Lower lobe of right lung (tissue), 2 donors: Measurements from ENCODE around the gene YAF2. TPM values are rescaled to one million over a fixed set of nuclear protein-coding genes. Genes with fewer than 3 reads are reported as not detected.

Source experiments
- ATAC-seq, 2 donors: fragments of 200-7000 bp; cut with Tn5 transposase; one replicate each; pipeline ENCODE4 v1.9.1; 2020 to 2022; ENCODE audit warnings: mild to moderate bottlenecking in 2 of 2, moderate library complexity in 2 of 2
- DNase-seq: peaks from one replicate; pipeline ENCODE4 v3.0.0-alpha.2; 2020
- H3K27ac ChIP-seq: fragments of 200-600 bp; one replicate; pipeline ENCODE4 v1.8.0; 2022
- H3K27me3 ChIP-seq: fragments of 200-600 bp; one replicate; pipeline ENCODE4 v1.8.0; 2022; ENCODE audit warnings: low read depth
- H3K36me3 ChIP-seq: fragments of 200-600 bp; one replicate; pipeline ENCODE4 v1.8.0; 2022; ENCODE audit warnings: mild to moderate bottlenecking
- H3K4me1 ChIP-seq: fragments of 200-600 bp; one replicate; pipeline ENCODE4 v1.8.0; 2022
- H3K4me3 ChIP-seq: fragments of 200-600 bp; one replicate; pipeline ENCODE4 v1.8.0; 2022; ENCODE audit warnings: mild to moderate bottlenecking
- H3K9me3 ChIP-seq: fragments of 200-600 bp; one replicate; pipeline ENCODE4 v1.8.0; 2022
- CTCF ChIP-seq: fragments of 200-600 bp; IDR thresholded peaks from one replicate; pipeline ENCODE4 v1.8.0; 2022; ENCODE audit warnings: antibody characterized with exemption, mild to moderate bottlenecking
- intact Hi-C: fragments of 100-400 bp; cut with DNase I; formaldehyde crosslinking; loops from one replicate; pipeline ENCODE4 v1.11.0; 2022
- total RNA-seq: library from RNA; stranded (reverse); fragmentation: NEBNext Ultra II Directional; extraction: Animal tissue kit (Norgen Biotek cat#: 25700); gene quantifications from one replicate; pipeline ENCODE4 v1.2.1, GENCODE V29; 2021
- donor health status: DM: no; HTN: yes; CAD: no; lungs with severe emphysema.

The YAF2 gene
- total RNA-seq, 1 donor from 2014 or later = 25.1 TPM

GRCh38 chr12:42277396-42278127 lies 39.5 kb upstream of the YAF2 start:
- no peaks in the 10 kb centered on the region for H3K27me3 ChIP-seq
- H3K9me3 ChIP-seq = no peaks in the 10 kb centered on the region
- H3K27ac ChIP-seq = no peak overlapping the region
- ATAC-seq (no peak), DNase-seq (no peak)
- no peaks in the 10 kb centered on the region for H3K4me1 ChIP-seq
- H3K36me3 ChIP-seq = no peaks in the 10 kb centered on the region
- no peak for TF ChIP-seq CTCF
- no peak overlapping the region for H3K4me3 ChIP-seq
- intact Hi-C loops = no loop called here

- DNase-seq (no peak), ATAC-seq (no peak)
- H3K4me3 ChIP-seq = no peak overlapping the region
- H3K9me3 ChIP-seq = no peaks in the 10 kb centered on the region
- no peak overlapping the region for H3K27ac ChIP-seq
- no peaks in the 10 kb centered on the region for H3K4me1 ChIP-seq
- H3K27me3 ChIP-seq = no peaks in the 10 kb centered on the region
- H3K36me3 ChIP-seq = no peaks in the 10 kb centered on the region
- no peak for TF ChIP-seq CTCF
- intact Hi-C loops = no loop called here
These were observed 37.5 kb upstream of the YAF2 start for GRCh38 chr12:42275499-42275898.

- no peak for DNase-seq
- no peak overlapping the region for H3K4me3 ChIP-seq
These were observed 35.7 kb upstream of the YAF2 start for GRCh38 chr12:42273706-42274105.

GRCh38 chr12:42270596-42270995 lies 32.5 kb upstream of the YAF2 start:
- no peaks in the 10 kb centered on the region for H3K9me3 ChIP-seq
- H3K4me3 ChIP-seq = no peak overlapping the region
- DNase-seq (no peak), ATAC-seq (no peak)
- TF ChIP-seq CTCF = no peak
- intact Hi-C loops = no loop called here
- H3K4me1 ChIP-seq = no peaks in the 10 kb centered on the region
- no peaks in the 10 kb centered on the region for H3K36me3 ChIP-seq
- H3K27me3 ChIP-seq = no peaks in the 10 kb centered on the region
- no peak overlapping the region for H3K27ac ChIP-seq

More at GRCh38 chr12:42273706-42274105, 35.7 kb upstream of the YAF2 start:
- intact Hi-C loops = no loop called here
- H3K27ac ChIP-seq = no peak overlapping the region
- no peak for TF ChIP-seq CTCF
- H3K9me3 ChIP-seq = no peaks in the 10 kb centered on the region
- no peaks in the 10 kb centered on the region for H3K36me3 ChIP-seq
- H3K27me3 ChIP-seq = no peaks in the 10 kb centered on the region
- H3K4me1 ChIP-seq = no peaks in the 10 kb centered on the region
- ATAC-seq = no peak

- no peaks in the 10 kb centered on the region for H3K4me1 ChIP-seq
- H3K27me3 ChIP-seq = no peaks in the 10 kb centered on the region
- no peak overlapping the region for H3K4me3 ChIP-seq
- no peak for ATAC-seq
- no peak for TF ChIP-seq CTCF
- H3K36me3 ChIP-seq = no peaks in the 10 kb centered on the region
- no peaks in the 10 kb centered on the region for H3K9me3 ChIP-seq
- intact Hi-C loops = no loop called here
- no peak for DNase-seq
- H3K27ac ChIP-seq = no peak overlapping the region
These were observed 29.6 kb upstream of the YAF2 start for GRCh38 chr12:42267413-42268190.
